Stimulated activated naive CD4-positive, alpha-beta T cell treated with Interleukin-2 at 50 U/mL for 16 hours (primary cell): ENCODE measurements around the gene TFCP2L1.

Experiments
- DNase-seq: peaks from one replicate; lab custom pipeline; 2025; lab: John Stamatoyannopoulos, UW

TFCP2L1 gene

GRCh38 chr2:121196132-121196848 lies 88.7 kb downstream of the TFCP2L1 start:
- DNase-seq, result no peak

- no peak for DNase-seq
These were observed 90.0 kb downstream of the TFCP2L1 start for GRCh38 chr2:121195036-121195435.

- no peak for DNase-seq
These were observed 90.4 kb downstream of the TFCP2L1 start for GRCh38 chr2:121194626-121195025.

GRCh38 chr2:121193185-121193584 lies 91.8 kb downstream of the TFCP2L1 start:
- no peak for DNase-seq

GRCh38 chr2:121192576-121192975 lies 92.4 kb downstream of the TFCP2L1 start:
- no peak for DNase-seq

- no peak for DNase-seq
These were observed 93.5 kb downstream of the TFCP2L1 start for GRCh38 chr2:121191191-121192170.

GRCh38 chr2:121189661-121190381 lies 95.2 kb downstream of the TFCP2L1 start:
- DNase-seq, result no peak

- DNase-seq, result no peak
These were observed 96.0 kb downstream of the TFCP2L1 start for GRCh38 chr2:121189011-121189410.

- no peak for DNase-seq
These were observed 97.0 kb downstream of the TFCP2L1 start for GRCh38 chr2:121187982-121188411.

GRCh38 chr2:121187351-121187981 lies 97.5 kb downstream of the TFCP2L1 start:
- DNase-seq, result no peak

GRCh38 chr2:121186261-121186660 lies 98.7 kb downstream of the TFCP2L1 start:
- no peak for DNase-seq

GRCh38 chr2:121185571-121186074 lies 99.4 kb downstream of the TFCP2L1 start:
- DNase-seq, result no peak

GRCh38 chr2:121185111-121185510 lies 99.9 kb downstream of the TFCP2L1 start:
- no peak for DNase-seq

GRCh38 chr2:121184248-121184862 lies 100.6 kb downstream of the TFCP2L1 start:
- DNase-seq, result no peak

- DNase-seq, result no peak
These were observed 102.5 kb downstream of the TFCP2L1 start for GRCh38 chr2:121182520-121182919.

- no peak for DNase-seq
These were observed 105.5 kb downstream of the TFCP2L1 start for GRCh38 chr2:121179467-121179866.

GRCh38 chr2:121178730-121179129 lies 106.3 kb downstream of the TFCP2L1 start:
- no peak for DNase-seq

GRCh38 chr2:121177896-121178295 lies 107.1 kb downstream of the TFCP2L1 start:
- no peak for DNase-seq

GRCh38 chr2:121175326-121175725 lies 109.7 kb downstream of the TFCP2L1 start:
- no peak for DNase-seq

- DNase-seq, result no peak
These were observed 111.2 kb downstream of the TFCP2L1 start for GRCh38 chr2:121173806-121174205.

- DNase-seq, result no peak
These were observed 111.9 kb downstream of the TFCP2L1 start for GRCh38 chr2:121173112-121173511.
